ENCODE measurements around the gene SH2D3A.

The SH2D3A gene

DNA sequence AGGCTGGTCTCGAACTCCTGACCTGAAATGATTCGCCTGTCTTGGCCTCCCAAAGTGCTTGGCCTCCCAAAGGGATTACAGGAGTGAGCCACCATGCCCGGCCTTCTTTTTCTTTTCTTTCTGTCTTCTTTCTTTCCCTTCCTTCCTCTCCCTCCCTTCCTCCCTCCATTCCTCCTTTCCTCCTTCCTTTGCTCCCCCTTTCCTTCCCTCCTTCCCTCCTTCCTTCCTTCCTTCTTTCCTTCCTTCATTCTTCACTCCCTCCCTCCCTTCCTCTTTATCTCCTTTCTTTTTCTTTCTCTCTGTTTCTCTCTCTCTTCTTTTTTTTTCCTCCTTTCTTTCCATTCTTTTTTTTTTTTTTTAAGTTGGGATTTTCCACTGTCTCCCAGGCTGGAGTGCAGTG is 58.9 kb downstream of the SH2D3A start:
- no peak for DNase-seq (ENCODE audit: low spot score)

DNA sequence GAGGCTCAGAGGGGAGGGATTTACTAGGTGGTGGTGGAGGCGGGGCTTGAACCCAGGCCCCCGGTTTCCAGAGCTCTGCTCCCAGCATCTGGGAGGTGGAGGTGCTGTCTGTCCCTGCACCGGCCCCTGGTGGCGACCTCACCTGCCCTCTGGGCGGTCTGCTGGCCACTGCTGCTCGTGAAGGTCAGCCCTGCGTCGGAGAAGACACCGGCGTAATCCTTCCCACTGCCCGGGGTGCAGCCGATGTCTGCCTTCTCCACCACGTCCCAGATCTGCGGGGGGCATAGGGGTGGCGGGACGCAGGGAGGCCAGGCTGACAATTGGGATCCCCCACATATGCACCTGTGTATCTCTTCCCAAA is 59.6 kb downstream of the SH2D3A start:
- DNase-seq (ENCODE audit: low spot score) = no peak

DNA sequence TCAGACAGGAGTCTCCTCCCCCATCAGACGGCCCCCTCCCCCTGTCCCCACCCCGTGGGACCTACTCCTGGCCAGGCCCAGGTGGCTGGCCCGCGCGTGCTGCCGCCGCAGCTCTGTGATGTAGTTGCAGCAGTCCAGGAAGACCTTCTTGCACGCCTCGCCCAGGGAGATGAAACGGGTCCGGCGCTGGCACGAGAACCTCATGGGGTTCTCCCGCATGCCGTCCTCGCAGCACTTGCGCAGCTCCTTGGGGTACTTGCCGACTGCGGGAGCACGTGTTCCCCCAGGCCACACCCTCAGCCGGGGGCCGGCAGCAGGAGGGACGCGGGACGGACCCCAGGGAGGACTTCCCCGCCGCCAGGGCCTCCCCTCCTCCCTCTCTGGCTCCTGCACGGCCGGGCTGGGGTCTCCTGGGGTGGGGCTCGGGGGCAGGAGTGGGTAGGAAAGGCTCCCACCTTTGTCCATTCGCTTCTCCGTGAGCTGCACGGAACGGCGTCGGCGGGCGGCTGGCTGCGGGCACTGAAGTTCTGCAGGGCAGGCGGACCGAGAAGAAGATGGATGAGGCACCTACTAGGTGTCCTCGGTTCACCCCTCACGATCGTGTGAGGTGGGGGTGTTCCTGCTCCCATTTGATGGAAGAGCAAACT is 60.1 kb downstream of the SH2D3A start:
- DNase-seq (ENCODE audit: low spot score) = no peak

DNA sequence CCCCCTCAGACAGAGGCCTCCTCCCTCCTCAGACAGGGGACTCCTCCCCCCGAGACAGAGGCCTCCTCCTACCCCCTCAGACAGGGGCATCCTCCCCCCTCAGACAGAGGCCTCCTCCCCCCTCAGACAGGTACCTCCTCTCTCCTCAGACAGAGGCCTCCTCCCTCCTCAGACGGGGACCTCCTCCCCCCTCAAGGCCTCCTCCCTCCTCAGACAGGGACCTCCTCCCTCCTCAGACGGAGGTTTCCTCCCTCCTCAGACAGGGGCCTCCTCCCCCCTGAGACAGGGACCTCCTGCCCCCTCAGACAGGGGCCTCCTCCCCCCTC is 60.6 kb downstream of the SH2D3A start:
- no peak for DNase-seq (ENCODE audit: low spot score)

DNA sequence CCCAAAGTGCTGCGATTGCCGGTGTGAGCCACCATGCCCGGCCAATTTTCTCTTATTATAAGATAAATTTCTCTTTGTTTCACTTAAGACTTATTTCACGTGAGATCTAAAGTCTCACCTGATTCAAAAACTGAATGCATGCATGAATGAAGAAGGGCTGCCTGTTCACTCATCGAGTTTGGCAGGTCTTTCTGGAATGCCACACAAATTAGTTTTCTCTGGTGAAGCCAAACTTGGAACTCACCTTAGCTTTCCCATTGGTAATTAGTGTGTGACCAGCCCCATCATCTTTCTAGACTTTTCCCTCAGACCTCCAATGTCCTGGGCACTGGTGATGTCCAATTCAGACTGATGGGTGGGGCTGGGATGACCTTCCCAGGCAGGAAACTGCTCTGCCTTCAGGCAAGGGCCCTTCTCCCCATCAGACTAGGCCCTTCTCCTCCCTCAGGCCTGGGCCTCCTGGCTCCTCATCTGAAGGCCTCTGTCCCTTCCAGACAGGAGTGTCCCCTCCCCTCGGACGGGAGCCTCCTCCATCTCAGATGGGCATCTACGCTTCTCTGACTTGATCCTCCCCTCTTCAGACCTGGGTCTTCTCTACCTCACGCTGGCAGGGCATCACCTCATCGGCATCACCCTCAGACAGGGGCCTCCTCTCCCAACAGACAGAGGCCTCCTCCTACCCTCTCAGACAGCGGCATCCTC is 61.2 kb downstream of the SH2D3A start:
- DNase-seq (ENCODE audit: low spot score) = no peak
